K562 (cell line): ENCODE results near the gene SBNO1. TPM values are rescaled to one million over a fixed set of nuclear protein-coding genes. Genes with fewer than 3 reads are reported as not detected.

Experiments
- ATAC-seq: fragments of 200-7000 bp; cut with Tn5 transposase; 3 replicates; pipeline ENCODE4 v1.9.1; 2020; ENCODE audit warnings: moderate library complexity
- BruUV-seq: library from RNA; stranded (reverse); fragments of 400-500 nt; replicated peaks from 2 replicates; lab custom pipeline; 2021; lab: Mats Ljungman, UMichigan
- CTCF ChIA-PET: fragments of 300-600 bp; formaldehyde crosslinking; extraction: SDS; loops from one replicate; lab custom pipeline; 2021; ENCODE audit warnings: low intra/inter-chr PET ratio; lab: Yijun Ruan, JAX
- POLR2A ChIA-PET: fragments of 300-600, 350-650 bp; sonication (Branson Sonifier 250); formaldehyde crosslinking; extraction: SDS; loops from one replicate; lab custom pipeline; 2021; ENCODE audit warnings: antibody characterized with exemption, inconsistent platforms; lab: Yijun Ruan, JAX
- DNase-seq, 4 experiments: peaks; one replicate each; pipeline versions ENCODE4 v3.0.0 to v3.0.0-alpha.2; 2011 to 2018; ENCODE audit warnings: low spot score in 3 of 4, mixed read lengths in 3 of 4; ENCODE audit errors: extremely low read depth in 1 of 4
- FAIRE-seq: peaks from 2 replicates; lab custom pipeline; 2011; peaks lifted over from hg19 to GRCh38; lab: Jason Lieb, UNC
- H2AFZ ChIP-seq: 2 replicates; pipeline ENCODE4 v1.6.0; 2011; ENCODE audit warnings: low read depth, low read length, control low read depth, inconsistent platforms
- H3K27ac ChIP-seq: fragments of 200-600 bp; 3 replicates; pipeline ENCODE4 v1.8.0; 2011; ENCODE audit warnings: low read depth, mild to moderate bottlenecking, control low read depth, inconsistent platforms, low read length, moderate library complexity, mixed read lengths; ENCODE audit errors: extremely low read depth
- H3K27me3 ChIP-seq, 2 experiments: fragments of 300-600 bp in 1 of 2; 2 replicates in 1 of 2; 3 replicates in 1 of 2; pipeline versions ENCODE4 v1.6.0 to v1.8.0; 2011; ENCODE audit warnings: inconsistent platforms in 2 of 2, low read length in 2 of 2, mild to moderate bottlenecking in 1 of 2, mixed read lengths in 1 of 2, moderate library complexity in 1 of 2; ENCODE audit not compliant: control insufficient read depth in 2 of 2, insufficient read depth in 2 of 2
- H3K36me3 ChIP-seq: fragments of 300-600 bp; 3 replicates; pipeline ENCODE4 v1.8.0; 2011; ENCODE audit warnings: mild to moderate bottlenecking, low read length, inconsistent platforms; ENCODE audit not compliant: control insufficient read depth, insufficient read depth
- H3K4me1 ChIP-seq, 2 experiments: fragments of 200-600 bp in 1 of 2; replicated peaks in 1 of 2; 2 replicates in 1 of 2; 3 replicates in 1 of 2; pipeline versions ENCODE4 v1.5.1 to v1.8.0; 2011; ENCODE audit warnings: inconsistent platforms in 2 of 2, low read length in 2 of 2, mild to moderate bottlenecking in 1 of 2, mixed read lengths in 1 of 2, moderate library complexity in 1 of 2; ENCODE audit not compliant: control insufficient read depth in 2 of 2, insufficient read depth in 2 of 2
- H3K4me2 ChIP-seq: 2 replicates; pipeline ENCODE4 v1.6.1; 2011; ENCODE audit warnings: low read length, control low read depth, inconsistent platforms, mixed read lengths; ENCODE audit not compliant: insufficient read depth
- H3K4me3 ChIP-seq: fragments of 200-600 bp; sonication (generic), shearing (Covaris generic); 2 replicates; pipeline ENCODE4 v1.5.1; 2016; ENCODE audit warnings: control low read depth, inconsistent platforms
- H3K79me2 ChIP-seq: fragments of 200-600 bp; 3 replicates; pipeline ENCODE4 v1.8.0; 2011; ENCODE audit warnings: low read length, inconsistent platforms; ENCODE audit not compliant: control insufficient read depth, insufficient read depth
- H3K9ac ChIP-seq, 2 experiments: 2 replicates each; pipeline versions ENCODE4 v1.6.0 to v1.6.1; 2011; ENCODE audit warnings: low read depth in 2 of 2, low read length in 2 of 2, control low read depth in 1 of 2, inconsistent platforms in 1 of 2, mild to moderate bottlenecking in 1 of 2, mixed read lengths in 1 of 2; ENCODE audit not compliant: insufficient read depth in 1 of 2
- H3K9me1 ChIP-seq: one replicate; pipeline ENCODE4 v1.6.0; 2011; ENCODE audit warnings: inconsistent platforms, mild to moderate bottlenecking, low read length, moderate library complexity; ENCODE audit not compliant: control insufficient read depth, insufficient read depth
- H3K9me3 ChIP-seq: replicated peaks from 2 replicates; pipeline ENCODE4 v1.5.1; 2011; ENCODE audit warnings: low read depth, low read length, inconsistent platforms; ENCODE audit not compliant: control insufficient read depth, insufficient read depth
- H4K20me1 ChIP-seq: replicated peaks from 2 replicates; pipeline ENCODE4 v1.6.1; 2011; ENCODE audit warnings: low read length, inconsistent platforms, mixed read lengths; ENCODE audit not compliant: control insufficient read depth, insufficient read depth
- PHF8 ChIP-seq: fragments of 200-600 bp; sonication (generic); IDR thresholded peaks from 2 replicates; pipeline ENCODE4 v1.6.1; 2012; ENCODE audit warnings: mixed run types, mild to moderate bottlenecking, inconsistent platforms, low read length, moderate library complexity, borderline replicate concordance
- ZNF699 ChIP-seq: fragments of 250-450 bp; sonication (Bioruptor Pico); IDR thresholded peaks from 2 replicates; pipeline ENCODE4 v1.8.0; 2021; ENCODE audit warnings: mild to moderate bottlenecking, moderate library complexity; ENCODE audit not compliant: insufficient replicate concordance
- WGBS: fragments of 100-300 bp; shearing (Covaris generic); methylation state at CpG from one replicate; pipeline ENCODE4 v1.1.6; 2016; ENCODE audit warnings: low coverage, mixed read lengths; ENCODE audit not compliant: insufficient coverage; ENCODE audit errors: missing lambda C conversion rate; 5-methylcytosine and 5-hydroxymethylcytosine counted together
- in situ Hi-C: fragments of 300-500 bp; cut with MboI; formaldehyde crosslinking; loops from 4 replicates; pipeline ENCODE4 v1.15.0; 2018; ENCODE audit warnings: inconsistent platforms, mixed read lengths
- intact Hi-C: fragments of 100-400 bp; cut with micrococcal nuclease; formaldehyde crosslinking; loops from 2 replicates; pipeline ENCODE4 v1.14.2; 2022
- polyA plus RNA-seq, 8 experiments: library from polyadenylated mRNA; depleted of rRNA in 4 of 8; stranded (reverse) in 5 of 8; unstranded in 3 of 8; fragments of >200 nt; fragmentation: Nextera tagmentation in 2 of 8; fragmentation: Illumina TruSeq in 1 of 8; extraction: Ambion mirVana in 2 of 8; extraction: Trizol in 1 of 8; gene quantifications; 2 replicates each; pipeline versions ENCODE4 v1.2.1 to v1.2.3, GENCODE V29; 2011 to 2014; ENCODE audit warnings: inconsistent platforms in 1 of 8, missing spikeins in 1 of 8
- total RNA-seq, 7 experiments: library from RNA; depleted of rRNA in 6 of 7; stranded (reverse); fragments of >200 nt in 6 of 7; fragmentation: Illumina TruSeq in 2 of 7; extraction: Trizol in 2 of 7; gene quantifications; 2 replicates each; pipeline versions ENCODE4 v1.2.1 to v1.2.3, GENCODE V29; 2011 to 2021; ENCODE audit warnings: low replicate concordance in 1 of 7
- TF ChIP-seq, protein P1 (sequence below): conservative IDR thresholded peaks from 2 replicates; pipeline ENCODE4 v1.6.1; 2011; ENCODE audit warnings: low read depth, mild to moderate bottlenecking, low read length; ENCODE audit not compliant: control insufficient read depth
- TF ChIP-seq, protein P2 (sequence below): sonication (generic); formaldehyde crosslinking; IDR thresholded peaks from 2 replicates; pipeline ENCODE4 v1.4.0; 2020; ENCODE audit warnings: mild to moderate bottlenecking, missing genetic modification reagents

Gene SBNO1
- total and polyA plus RNA-seq, 9 of the 15 experiments (the other 6 are each of a cell fraction or from before 2014, with no cell fraction given), result 14.9 to 77.1 (median 35.9) TPM

DNA sequence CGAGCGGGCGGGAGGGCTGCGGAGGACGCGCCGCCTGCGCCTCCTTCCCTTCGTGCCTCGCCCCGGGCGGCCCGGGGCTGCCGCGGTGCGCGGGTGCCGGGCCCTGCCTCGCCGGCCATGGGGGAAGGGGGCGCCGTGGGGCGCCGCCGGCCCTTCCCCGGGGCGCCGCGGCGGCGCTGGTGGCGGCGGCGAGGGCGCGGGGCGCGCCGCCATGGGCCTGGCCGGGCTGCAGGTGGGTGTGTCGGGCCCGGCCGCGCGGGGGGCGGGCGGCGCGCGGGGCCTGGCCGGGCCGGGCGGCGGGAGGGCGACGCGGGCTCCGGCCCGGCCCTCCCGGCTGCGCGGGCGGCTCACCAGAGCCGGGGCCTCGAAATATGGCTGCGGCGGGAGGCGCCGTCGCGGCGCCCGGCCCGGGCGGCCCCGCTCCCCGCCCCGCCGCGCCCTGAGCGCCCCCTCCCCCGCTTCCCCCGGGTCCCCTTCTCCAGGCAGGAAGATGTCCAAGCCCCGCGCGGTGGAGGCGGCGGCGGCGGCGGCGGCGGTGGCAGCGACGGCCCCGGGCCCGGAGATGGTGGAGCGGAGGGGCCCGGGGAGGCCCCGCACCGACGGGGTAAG, 24.4 kb upstream of the SBNO1 start (continued):
- TF ChIP-seq, protein P1, sequence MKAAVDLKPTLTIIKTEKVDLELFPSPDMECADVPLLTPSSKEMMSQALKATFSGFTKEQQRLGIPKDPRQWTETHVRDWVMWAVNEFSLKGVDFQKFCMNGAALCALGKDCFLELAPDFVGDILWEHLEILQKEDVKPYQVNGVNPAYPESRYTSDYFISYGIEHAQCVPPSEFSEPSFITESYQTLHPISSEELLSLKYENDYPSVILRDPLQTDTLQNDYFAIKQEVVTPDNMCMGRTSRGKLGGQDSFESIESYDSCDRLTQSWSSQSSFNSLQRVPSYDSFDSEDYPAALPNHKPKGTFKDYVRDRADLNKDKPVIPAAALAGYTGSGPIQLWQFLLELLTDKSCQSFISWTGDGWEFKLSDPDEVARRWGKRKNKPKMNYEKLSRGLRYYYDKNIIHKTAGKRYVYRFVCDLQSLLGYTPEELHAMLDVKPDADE, result 0 out of 2 replicates have a peak, but pooled peaks have one; percentile 32
- peak; percentile 16; the same call in 1 of the 2 replicates for TF ChIP-seq PHF8

DNA sequence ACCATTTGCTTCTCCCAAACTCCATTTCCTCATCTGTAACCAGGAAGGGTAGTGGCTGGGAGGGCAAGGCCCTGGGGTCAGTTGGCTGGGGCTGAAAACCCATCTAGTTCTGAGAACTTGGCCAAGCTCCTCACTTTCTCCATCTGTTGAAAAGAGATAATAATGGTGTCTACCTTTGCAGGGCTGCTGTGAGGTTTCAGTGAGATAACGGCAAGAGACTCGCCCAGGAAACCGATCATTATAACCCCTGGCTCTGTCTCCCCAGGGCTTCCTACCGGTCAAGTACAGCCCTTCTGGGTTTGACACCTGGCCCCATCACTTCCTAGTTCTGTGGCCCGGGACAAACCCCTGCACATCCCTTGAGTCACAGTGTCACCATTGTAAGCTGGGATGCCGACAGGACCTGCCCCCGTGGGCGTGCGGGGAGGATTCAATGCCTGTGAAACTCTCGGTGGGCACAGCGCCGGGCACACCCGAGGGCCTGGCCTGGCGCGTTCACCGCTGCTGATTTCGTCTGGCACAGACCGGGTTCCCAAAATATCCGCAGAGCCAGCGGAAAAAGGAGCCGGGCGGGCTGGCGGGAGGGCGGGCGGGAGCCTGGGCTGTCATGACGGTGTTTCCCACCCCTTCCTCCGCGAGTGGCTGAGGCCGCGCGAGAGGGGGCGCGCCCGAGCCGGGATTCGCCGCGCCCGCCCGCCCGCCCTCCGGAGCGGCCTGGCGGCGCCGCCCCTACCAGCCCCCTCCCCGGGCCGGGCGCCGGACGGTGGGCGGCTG, 23.7 kb upstream of the SBNO1 start:
- ChIA-PET CTCF (interaction anchor here (0.6 kb wide), 1 partner anchor 117 kb away, joined by 3 read pairs; the partner anchor contains the start of gene CDK2AP1), POLR2A (interaction anchor here (0.5 to 7.1 kb wide), 10 partner anchors 9 to 214 kb away, joined by 3 to 151 read pairs (median 4); partner anchors contain the start of genes DDX55 and SBNO1)
- no peaks in the 10 kb centered on the region for H3K9me3 ChIP-seq
- peak overlapping the region; percentile 89 to 97 for H3K9ac ChIP-seq
- H3K79me2 ChIP-seq, result peaks cover 83% of the 10 kb centered on the region
- H3K9me1 ChIP-seq, result no peaks in the 10 kb centered on the region
- intact Hi-C loops (loop anchor here (1.0 to 10.0 kb wide), 4 partner anchors 23 to 326 kb away; partner anchors contain the start of genes ATP6V0A2 and SNRNP35), in situ Hi-C loops (loop anchor here (25.0 kb wide), 1 partner anchor 1551 kb away; no protein-coding TSS in a partner anchor)
- H4K20me1 ChIP-seq, result peaks cover 26% of the 10 kb centered on the region
- H2AFZ ChIP-seq, result no peak overlapping the region; the same call in 1 of the 2 replicates
- no peaks in the 10 kb centered on the region for H3K27me3 ChIP-seq
- H3K4me2 ChIP-seq, result peak overlapping the region; percentile 97
- H3K4me3 ChIP-seq, result peak overlapping the region; percentile 42
- H3K27ac ChIP-seq, result peak overlapping the region; percentile 93
- peaks cover 43% of the 10 kb centered on the region for H3K36me3 ChIP-seq
- ATAC-seq (peak; percentile 48), DNase-seq (peak; percentile 86 to 97 (median 90)), FAIRE-seq (peak; percentile 97)
- no TSS peak for BruUV-seq
- WGBS, result under 1% methylated on average over 16 of the region's 52 CpGs
- H3K4me1 ChIP-seq, result peaks cover 36 to 50% of the 10 kb centered on the region in 2 experiments
- TF ChIP-seq, protein P2, sequence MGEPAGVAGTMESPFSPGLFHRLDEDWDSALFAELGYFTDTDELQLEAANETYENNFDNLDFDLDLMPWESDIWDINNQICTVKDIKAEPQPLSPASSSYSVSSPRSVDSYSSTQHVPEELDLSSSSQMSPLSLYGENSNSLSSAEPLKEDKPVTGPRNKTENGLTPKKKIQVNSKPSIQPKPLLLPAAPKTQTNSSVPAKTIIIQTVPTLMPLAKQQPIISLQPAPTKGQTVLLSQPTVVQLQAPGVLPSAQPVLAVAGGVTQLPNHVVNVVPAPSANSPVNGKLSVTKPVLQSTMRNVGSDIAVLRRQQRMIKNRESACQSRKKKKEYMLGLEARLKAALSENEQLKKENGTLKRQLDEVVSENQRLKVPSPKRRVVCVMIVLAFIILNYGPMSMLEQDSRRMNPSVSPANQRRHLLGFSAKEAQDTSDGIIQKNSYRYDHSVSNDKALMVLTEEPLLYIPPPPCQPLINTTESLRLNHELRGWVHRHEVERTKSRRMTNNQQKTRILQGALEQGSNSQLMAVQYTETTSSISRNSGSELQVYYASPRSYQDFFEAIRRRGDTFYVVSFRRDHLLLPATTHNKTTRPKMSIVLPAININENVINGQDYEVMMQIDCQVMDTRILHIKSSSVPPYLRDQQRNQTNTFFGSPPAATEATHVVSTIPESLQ (CRISPR knock-in tag), result no peak
- no peak for TF ChIP-seq ZNF699 (CRISPR knock-in tag)
